GM19240 (cell line): ENCODE results near the gene KCNQ1OT1.
"Not testable (repeated sequence)": the region's sequence is repeated elsewhere in the genome, so short reads cannot be mapped to it uniquely, and the experiment has no call there.

Source experiments
- DNase-seq: peaks from one replicate; pipeline ENCODE4 v3.0.0; 2011; ENCODE audit warnings: low spot score; ENCODE audit not compliant: insufficient read length

KCNQ1OT1 gene

DNA sequence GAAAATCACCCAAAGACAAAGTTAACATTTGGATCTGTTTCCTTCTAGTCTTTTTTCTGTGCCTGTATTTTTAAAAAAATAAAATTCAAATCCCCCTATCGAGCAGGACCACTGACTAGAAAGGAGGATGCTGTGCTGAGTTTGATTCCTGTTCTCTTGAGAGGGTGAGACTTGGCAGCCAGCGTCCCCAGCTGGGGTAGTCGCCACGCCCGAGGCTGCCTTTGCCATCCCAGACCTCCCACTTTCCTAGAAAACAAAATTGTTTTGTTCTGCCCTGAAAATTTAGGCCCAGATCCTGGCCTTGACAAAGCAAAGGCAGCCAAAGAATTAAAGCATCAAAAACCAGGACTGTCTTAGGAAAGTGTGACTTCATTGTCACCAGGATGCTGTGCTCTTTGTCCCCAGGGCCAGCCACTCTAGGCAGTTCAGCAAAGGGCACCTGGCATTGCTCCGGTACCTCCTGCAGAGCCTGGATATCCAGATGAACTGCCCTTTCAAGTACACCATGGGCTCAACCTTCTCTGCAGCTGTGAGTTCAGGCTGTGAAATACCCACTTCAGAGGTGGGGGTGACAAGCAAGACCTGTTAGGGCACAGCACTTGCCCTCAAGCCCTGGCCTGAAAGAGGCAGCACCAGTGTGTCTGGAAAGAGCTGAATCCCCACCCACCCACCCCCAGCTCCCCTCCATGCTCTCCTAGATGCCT is 44.6 kb downstream of the KCNQ1OT1 start:
- DNase-seq = no peak

DNA sequence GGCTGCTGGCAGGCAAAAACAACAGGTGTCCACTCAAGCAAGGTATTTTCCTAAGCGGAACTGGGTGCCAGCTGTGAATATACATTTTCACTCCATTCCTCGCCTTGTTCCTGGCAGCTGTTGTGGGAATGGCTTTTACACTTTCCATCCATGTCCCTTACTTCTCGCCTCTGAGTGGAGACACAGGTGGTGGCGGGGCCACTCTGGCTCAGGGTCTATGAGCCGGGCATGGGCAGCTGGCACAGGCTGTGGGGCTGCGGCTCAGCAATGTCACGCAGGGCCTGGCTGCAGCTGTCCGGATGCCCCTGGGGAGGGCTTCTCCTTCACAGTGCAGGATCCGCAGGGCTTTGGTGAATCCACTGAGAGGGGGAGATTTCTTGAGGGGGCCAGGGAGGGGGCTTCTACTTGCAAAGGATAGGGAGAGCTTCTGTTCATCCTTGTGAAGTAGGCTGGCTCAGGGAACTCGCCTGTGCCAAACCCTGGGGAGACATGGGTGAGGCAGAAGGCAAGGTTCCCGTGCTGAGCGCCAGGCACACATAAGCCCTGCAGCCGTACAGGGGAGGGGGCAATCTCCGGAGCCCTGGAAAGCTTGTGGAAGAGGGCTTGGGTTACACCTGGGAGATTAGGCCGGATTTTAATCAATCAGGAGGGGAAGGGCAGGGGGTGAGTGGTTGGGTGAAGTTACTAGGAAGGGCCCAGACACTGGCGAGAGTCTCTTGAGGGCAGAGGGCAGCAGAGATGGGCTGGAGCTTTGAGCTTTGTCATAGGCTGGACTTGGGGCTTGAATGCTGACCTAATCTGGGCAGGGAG is 45.7 kb downstream of the KCNQ1OT1 start:
- DNase-seq = no peak

DNA sequence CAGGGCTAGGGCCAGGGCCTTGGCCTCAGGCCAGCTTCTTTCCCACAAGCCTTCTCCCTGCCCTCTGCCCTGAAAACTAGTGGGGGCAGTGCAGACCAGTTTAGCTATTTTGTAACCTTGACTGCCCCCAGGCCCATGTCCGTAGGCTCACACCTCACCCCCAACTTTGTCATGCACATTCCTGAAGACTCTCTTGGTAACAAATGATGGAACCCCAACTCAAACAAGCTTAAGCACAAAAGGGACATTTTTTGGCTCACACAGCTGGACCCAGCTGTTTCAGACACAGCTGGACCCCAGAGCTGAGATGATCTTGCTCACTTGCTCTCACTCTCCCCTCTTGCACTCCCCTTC is 46.6 kb downstream of the KCNQ1OT1 start:
- DNase-seq = no peak

DNA sequence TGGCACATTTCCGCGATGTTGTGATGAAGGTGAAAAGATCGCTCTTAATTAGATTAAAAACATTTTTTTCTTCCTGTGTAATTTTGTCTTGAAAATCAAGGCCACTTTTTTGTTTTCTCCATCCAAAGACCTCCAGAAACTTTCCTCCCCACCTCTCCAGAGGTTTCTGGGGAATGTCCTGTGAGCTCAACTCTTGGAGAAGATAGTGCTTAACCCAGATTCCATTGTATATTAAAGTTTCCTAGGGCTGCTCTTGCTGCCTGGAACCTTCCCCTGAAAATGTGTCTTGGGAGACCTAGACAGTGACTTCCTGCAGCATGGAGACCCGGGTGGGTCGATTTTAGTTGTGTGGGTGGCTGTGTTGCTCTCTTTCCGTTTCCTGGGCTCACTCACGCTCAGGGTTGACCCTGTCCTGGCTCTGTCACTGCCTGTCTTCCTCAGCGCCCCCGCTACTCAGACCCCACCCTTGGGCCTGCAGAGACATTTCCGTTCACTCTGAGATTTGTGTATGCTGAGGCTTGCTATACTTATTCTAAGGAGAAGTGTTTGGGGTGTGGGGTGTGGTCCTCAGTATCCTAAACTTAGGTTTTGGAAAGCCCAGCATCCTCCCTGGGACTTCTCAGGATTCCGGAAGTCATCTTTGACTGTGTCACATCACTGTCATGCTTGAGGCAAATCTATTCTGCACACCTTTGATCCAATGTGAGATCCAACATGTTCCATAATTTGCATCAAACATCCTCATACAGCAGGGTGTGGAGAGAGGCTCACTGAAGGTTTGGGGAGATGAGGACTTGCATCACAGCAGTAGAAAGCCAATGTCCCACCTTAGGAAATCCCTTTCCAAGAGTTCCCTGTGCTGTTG is 47.2 kb downstream of the KCNQ1OT1 start:
- DNase-seq = no peak

DNA sequence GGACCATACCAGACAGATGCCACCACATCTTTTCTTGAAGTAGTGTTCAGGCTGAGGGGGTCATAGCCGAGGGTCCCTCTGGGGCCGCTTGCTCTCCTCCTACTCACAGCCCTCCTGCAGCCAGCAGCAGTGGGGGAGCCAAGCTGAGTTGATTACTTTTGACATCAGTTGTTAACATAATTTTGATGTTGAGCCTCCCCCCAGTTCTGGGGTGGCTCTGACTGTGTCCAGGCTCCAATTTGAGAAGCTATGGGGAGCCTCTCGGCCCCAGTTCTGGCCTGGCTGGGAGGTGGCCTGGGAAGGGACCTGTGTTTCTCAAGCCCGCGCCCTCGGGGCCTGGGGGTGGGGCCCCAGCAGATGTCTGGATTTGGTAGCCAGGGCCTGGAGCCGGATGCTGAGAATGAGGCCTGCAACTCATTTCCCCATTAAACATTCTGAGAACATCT is 47.9 kb downstream of the KCNQ1OT1 start:
- DNase-seq = no peak

DNA sequence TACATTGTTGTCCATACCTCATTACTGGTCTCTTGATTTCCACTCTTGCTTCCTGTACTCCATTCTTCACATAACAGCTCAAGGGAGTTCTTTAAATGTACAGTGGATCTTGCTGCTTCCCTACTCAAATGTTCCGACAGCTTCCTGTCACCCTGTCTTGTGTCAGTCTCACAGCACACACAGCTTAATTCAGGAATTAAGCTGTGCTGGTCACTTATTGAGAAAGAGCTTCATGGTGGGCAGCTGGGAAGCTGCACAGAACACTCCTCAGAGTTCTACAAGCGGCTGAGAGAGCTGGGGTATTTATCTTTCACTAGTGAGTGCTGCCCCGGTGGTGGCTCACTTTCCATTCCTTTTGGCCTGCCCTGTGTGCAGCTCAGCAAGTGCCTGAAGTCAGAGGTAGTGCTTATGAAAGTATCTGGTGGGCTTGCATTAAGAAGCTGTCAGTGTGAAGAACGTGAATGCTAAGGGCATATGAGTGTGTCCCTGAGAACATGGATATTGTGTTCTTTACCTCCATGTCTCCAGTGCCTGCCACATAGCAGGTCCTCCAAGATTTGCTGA is 48.7 kb downstream of the KCNQ1OT1 start:
- DNase-seq = no peak

DNA sequence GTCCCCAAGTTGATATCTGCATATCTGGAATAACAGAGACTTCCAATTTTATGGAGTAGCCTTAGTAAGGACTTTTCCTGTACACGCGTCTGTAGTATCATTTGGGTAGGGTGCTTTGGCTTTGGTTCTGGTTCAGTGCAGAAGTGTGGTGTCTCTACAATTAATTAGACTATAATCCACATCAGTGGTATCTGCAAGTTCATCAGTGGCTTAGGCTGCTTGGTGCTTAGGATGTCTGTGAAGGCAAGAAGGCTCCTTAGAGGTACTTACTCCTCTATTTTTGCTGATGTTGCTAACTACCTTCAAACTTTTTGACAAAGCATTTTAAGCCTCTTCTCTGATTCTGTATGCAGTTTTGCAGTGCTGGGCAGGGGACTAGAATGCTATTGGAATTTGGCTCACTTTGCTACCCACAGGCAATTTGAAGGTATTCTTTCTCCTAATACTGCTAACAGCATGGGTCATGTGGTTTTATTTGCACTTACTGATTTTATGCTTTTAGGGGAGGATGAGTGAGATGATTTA is 49.4 kb downstream of the KCNQ1OT1 start:
- DNase-seq = no peak

DNA sequence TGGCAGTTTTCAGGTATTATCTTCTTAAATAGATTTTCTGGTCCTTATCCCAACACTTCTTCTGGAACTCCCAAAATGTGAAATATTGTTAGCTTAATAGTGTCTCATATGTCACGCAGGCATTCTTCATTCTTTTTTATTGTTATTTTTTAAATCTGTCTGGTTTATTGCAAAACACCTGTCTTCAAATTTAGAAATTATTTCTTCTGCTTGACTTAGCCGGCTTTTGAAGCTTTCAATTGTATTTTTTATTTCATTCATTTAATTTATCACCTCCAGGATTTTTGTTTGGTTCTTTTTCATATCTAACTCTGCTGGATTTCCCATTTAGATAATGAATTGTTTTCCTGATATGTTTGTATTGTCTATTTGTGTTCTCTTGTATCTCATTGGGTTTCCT is 49.9 kb downstream of the KCNQ1OT1 start:
- DNase-seq = no peak

DNA sequence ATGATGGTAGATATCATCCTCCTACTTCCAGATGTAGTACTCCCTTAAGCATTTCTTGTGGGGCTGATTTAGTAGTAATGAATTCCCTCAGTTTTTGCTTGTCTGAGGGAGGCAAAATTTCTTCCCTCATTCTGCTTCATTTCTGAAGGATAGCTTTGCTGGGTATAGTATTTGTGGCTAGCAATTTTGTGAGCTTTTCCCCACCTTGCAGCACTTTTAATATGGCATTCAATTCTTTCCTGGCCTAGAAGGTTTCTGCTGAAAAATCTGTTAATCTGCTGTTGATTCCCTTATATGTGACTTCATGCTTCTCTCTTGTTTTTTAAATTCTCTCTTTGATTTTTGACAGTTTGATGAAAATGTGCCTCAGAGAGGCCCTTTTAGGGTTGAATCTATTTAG is 50.4 kb downstream of the KCNQ1OT1 start:
- no peak for DNase-seq

DNA sequence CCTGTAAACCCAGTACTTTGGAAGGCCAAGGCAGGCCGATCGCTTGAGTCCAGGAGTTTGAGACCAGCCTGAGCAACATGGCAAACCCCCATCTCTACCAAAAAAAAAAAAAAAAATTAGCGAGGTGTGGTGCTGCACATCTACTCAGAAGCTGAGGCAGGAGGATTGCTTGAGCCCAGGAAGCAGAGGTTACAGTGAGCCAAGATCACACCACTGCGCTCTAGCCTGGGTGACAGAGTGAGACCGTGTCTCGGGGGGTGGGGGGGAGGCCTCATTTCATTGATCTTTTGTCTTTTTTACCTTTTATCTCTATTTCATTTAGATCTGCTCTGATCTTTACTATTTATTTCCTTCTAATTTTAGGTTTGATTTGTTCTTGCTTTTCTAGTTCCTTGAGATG is 51.8 kb downstream of the KCNQ1OT1 start:
- no peak for DNase-seq

DNA sequence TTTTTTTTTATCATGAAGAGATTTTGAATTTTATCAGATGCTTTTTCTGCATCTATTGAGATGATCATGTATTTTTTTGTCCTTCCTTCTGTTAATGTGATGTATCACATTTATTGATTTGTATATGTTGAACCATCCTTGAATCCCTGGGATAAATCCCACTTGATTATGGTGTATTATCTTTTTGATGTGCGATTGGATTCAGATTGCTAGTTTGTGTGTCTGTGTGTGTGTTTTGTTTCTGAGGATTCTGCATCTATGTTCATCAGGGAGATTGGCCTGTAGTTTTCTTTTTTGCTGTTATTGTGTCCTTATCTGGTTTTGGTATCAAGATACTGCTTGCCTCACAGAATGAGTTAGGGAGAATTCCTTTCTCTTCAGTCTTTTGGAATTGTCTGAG is 52.6 kb downstream of the KCNQ1OT1 start:
- DNase-seq = no peak

DNA sequence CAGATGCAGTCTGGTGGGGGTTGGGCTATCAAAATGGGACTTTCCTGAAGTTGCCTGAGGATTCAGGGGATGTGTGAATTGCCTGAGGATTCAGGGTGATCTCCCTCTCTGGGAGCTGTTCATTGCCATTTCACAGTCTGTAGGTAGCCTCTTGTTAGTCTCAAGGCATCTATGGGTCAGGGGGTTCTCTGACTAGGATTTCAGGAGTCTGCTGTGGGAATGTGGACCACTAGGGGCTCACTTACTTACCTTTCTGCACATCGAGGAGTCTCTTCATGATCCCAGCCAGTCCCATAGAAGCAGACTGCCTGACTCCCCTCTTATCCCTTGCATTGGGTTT is 54.0 kb downstream of the KCNQ1OT1 start:
- DNase-seq = no peak

DNA sequence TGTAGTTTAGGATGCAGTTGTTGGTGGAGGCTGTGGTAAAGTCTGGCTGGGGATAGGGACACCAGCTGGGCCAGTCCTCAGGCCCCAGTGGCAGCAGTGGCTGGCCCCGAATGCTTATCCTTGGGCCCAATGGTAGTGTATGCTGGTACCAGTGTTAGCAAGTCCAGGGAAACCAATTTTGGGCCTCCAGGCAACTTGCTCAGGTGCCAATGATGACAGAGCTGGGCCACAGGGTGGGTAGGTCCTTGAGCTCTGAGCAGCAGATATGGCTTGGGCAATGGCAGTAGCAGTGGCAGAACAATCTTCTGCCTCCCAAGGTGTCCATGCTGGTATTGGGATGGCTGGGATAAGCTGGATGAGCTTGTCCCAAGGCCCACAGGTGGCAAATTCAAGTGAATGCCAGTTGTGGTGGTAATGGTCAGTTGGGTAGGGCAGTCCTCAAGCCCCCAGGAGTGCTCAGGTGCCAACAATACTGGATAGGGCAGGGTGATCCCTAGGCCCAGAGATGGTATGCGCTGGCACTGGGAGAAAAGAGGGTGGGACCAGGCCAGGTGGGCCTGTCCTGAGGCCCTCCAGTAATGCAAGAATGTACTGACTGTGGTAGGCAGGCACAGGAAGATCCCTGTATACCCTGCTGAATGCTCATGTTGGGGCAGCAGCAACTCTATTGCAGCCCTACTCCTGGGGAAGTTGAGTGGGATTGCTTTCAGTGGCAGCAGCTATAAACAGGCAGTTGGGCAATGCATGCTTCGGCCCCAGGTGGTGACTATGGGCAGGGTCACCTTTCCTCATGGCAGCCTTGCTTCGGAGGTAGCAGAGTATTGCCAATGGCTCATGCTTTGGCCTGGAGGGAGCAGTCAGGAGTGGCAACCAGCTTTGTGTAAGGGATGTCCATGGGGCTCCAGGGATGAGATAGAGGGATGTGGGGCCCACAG is 54.7 kb downstream of the KCNQ1OT1 start:
- DNase-seq = no peak

DNA sequence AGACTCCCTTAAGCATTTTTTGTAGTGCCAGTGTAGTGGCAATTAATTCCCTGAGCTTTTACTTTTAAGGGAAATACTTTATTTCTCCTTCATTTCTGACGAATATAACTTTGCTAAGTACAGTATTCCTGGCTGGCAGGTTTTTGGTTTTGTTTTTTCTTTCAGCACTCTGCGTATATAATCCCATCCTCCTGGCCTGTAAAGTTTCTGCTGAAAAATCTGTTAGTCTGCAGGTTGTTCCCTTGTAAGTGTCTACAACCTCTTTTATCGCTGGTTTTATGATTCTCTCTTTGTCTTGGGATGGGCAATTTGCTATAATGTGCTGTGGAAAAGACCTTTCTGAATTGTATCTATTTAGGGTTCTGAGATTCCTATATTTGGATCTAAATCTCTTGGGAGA is 56.0 kb downstream of the KCNQ1OT1 start:
- no peak for DNase-seq

DNA sequence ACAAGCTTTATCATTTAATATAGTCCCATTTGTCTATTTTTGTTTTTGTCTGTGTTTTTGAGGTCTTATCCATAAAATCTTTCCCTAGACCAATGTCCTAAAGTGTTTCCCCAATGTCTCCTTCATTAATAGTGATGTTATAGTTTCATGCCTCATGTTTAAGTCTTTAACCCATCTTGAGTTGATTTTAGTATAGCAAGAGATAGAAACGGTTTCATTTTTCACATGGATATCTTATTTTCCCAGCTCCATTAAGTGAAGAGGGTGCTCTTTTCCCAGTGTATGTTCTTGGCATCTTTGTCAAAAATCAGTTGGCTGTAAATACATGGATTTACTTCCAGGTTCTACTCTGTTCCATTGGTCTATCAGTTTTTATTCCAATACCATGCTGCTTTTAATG is 58.2 kb downstream of the KCNQ1OT1 start:
- no peak for DNase-seq

DNA sequence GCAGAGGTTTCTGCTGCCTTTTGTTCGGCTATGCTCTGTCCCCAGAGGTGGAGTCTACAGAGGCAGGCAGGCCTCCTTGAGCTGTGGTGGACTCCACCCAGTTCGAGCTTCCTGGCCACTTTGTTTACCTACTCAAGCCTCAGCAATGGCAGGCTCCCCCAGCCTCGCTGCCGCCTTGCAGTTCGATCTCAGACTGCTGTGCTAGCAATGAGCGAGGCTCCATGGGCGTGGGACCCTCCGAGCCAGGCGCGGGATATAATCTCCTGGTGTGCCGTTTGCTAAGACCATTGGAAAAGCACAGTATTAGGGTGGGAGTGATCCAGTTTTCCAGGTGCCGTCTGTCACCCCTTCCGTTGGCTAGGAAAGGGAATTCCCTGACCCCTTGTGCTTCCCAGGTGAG is 60.0 kb downstream of the KCNQ1OT1 start:
- DNase-seq = not testable (repeated sequence)

DNA sequence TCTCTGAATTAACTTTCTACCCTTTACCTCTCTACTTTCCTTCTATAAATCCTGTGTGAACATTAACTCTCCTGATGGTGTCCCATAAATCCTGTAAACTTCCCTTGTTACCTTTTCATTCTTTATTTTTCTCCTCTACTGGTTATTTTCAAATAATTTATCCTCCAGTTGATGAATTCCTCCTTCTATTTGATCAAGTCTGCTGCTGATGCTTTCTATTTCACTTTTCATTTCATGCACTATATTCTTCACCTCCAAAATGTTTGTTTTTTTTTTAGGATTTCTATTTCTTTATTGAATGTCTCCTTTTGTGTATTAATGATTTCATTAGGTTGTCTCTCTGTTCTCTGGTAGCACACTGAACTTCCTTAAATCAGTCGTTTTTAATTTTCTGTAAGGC is 68.6 kb downstream of the KCNQ1OT1 start:
- no peak for DNase-seq

DNA sequence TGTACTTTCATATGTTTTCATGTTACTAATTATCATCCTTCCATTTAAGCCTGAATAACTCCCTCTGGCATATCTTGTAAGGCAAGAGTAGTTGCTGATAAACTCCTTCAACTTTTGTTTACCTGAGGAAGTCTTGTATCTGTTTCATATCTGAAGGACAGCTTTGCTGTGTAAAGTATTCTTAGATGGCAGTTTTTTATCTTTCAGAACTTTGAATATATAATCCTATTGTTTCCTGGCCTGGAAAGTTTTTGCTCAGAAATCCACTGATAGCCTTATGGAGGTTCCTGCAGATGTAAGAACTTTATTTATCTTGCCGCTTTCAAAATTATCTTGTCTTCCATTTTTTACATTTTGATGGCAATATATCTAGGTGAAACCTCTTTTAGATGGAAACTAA is 69.1 kb downstream of the KCNQ1OT1 start:
- no peak for DNase-seq

DNA sequence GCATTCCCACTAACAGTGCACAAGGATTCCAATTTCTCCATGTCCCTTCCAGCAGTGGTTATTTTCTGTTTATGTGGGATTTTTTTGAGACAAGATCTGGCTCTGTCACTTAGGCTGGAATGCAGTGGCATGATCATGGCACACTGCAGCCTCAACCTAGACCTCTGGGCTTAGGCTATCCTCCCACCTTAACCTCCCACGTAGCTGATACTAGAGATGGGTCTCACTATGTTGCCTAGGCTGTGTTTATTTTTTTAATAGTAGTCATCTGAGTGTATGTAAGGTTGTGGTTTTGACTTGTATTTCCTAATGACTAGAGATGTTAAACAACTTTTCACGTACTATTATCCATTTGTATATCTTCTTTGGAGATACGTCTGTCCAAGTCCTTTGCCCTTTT is 74.6 kb downstream of the KCNQ1OT1 start:
- no peak for DNase-seq

DNA sequence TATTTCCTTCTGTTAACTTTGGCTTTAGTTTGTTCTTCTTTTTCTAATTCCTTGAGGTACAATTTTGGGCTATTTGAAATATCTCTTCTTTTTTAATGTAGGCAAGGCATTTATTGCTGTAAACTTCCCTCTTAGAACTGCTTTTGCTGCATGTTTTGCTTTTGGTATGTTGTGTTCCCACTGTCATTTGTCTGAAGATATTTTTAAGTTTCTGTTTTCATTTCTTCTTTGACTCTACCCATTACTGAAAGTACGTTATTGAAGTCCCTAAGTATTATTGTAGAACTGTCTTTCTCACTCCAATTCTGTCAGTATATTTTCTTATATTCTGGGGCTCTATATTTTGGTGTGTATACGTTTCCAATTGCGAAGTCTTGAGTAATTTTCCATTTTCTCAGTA is 77.9 kb downstream of the KCNQ1OT1 start:
- DNase-seq = no peak
